Measurements from ENCODE around the gene DLD. TPM values are rescaled to one million over a fixed set of nuclear protein-coding genes. Genes with fewer than 3 reads are reported as not detected.

Gene DLD
- total and polyA plus RNA-seq, 2 experiments from 2014 or later, result 84.9 to 129 TPM

DNA sequence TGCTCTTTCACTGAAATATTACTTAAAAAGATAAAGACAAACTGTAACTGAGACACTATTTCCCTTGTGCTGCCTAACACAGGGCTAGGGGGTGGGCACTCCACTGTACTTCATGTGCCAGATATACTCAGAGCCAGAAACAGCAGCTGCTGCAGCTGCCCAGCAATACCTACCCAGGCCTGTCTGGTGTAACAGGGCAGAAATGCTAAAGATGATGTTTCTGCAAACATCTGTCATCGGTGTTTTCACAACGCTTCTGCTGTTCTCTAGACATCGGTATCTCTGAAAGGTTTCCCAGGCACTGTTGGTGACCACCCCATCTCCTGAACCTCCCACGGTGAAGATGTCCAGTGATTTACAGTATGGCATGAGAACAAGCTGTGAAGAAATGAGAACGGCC, 69.3 kb downstream of the DLD start:
- Histone ChIP-seq H3K9me2 (replicated peaks; ENCODE audit: insufficient read depth) (no peaks in the 10 kb centered on the region), H4K20me1 (ENCODE audit: insufficient read depth, poor library complexity, severe bottlenecking) (no peaks in the 10 kb centered on the region), H3K36me3 (replicated peaks; ENCODE audit: insufficient read depth, low read depth) (peaks cover 5% of the 10 kb centered on the region), H3K79me2 (peaks cover 19% of the 10 kb centered on the region), H3K4me3 (no peak overlapping the region), H3K9me3 (ENCODE audit: low read depth) (no peaks in the 10 kb centered on the region), H2AFZ (no peak overlapping the region), H3K4me1 (ENCODE audit: insufficient read depth) (no peaks in the 10 kb centered on the region), H3K4me2 (no peak overlapping the region), H3K27ac (peak overlapping the region; percentile 40), H3K27me3 (no peaks in the 10 kb centered on the region)
- DNase-seq (ENCODE audit: low spot score), result no peak
- TF ChIP-seq EZH2 (IDR thresholded peaks at IDR 0.05; ENCODE audit: borderline replicate concordance) (no peak), EZH2phosphoT487 (IDR thresholded peaks at IDR 0.05; ENCODE audit: low read depth, severe bottlenecking, unreplicated experiment) (no peak)
- TF ChIP-seq, protein P1, sequence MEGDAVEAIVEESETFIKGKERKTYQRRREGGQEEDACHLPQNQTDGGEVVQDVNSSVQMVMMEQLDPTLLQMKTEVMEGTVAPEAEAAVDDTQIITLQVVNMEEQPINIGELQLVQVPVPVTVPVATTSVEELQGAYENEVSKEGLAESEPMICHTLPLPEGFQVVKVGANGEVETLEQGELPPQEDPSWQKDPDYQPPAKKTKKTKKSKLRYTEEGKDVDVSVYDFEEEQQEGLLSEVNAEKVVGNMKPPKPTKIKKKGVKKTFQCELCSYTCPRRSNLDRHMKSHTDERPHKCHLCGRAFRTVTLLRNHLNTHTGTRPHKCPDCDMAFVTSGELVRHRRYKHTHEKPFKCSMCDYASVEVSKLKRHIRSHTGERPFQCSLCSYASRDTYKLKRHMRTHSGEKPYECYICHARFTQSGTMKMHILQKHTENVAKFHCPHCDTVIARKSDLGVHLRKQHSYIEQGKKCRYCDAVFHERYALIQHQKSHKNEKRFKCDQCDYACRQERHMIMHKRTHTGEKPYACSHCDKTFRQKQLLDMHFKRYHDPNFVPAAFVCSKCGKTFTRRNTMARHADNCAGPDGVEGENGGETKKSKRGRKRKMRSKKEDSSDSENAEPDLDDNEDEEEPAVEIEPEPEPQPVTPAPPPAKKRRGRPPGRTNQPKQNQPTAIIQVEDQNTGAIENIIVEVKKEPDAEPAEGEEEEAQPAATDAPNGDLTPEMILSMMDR (IDR thresholded peaks at IDR 0.05; ENCODE audit: poor library complexity), result no peak
- WGBS (ENCODE audit: low lambda C conversion rate, missing lambda C conversion rate), result 93% methylated on average over 5 of the region's 5 CpGs

DNA sequence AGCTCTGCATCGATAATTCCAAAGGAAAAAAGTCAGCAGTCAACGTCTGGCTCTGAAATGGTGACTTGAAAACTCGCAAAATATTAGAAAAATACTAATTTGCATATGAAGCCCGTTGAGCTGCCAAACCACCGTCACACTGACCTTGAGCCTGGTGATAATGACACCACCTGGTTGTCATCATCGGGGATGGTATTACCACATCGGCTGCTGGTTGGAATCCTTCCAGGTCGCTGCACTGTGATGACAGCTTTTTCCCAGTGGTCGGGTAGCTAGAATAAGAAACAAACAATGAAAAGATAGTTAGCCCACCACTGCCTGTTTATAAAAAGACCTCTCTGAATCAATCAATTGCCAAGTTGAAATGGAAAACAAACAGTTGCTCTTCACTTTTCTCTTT, 70.4 kb downstream of the DLD start:
- Histone ChIP-seq H3K4me1 (ENCODE audit: insufficient read depth) (no peaks in the 10 kb centered on the region), H3K27ac (peak overlapping the region; percentile 49), H4K20me1 (ENCODE audit: insufficient read depth, poor library complexity, severe bottlenecking) (no peaks in the 10 kb centered on the region), H3K27me3 (no peaks in the 10 kb centered on the region), H2AFZ (no peak overlapping the region), H3K9me3 (ENCODE audit: low read depth) (no peaks in the 10 kb centered on the region), H3K36me3 (replicated peaks; ENCODE audit: insufficient read depth, low read depth) (peaks cover 5% of the 10 kb centered on the region), H3K9me2 (replicated peaks; ENCODE audit: insufficient read depth) (no peaks in the 10 kb centered on the region), H3K4me3 (no peak overlapping the region), H3K79me2 (peaks cover 23% of the 10 kb centered on the region), H3K4me2 (no peak overlapping the region)
- no peak for DNase-seq (ENCODE audit: low spot score)
- WGBS (ENCODE audit: low lambda C conversion rate, missing lambda C conversion rate), result 74% methylated on average over 9 of the region's 9 CpGs
- TF ChIP-seq EZH2 (IDR thresholded peaks at IDR 0.05; ENCODE audit: borderline replicate concordance) (no peak), EZH2phosphoT487 (IDR thresholded peaks at IDR 0.05; ENCODE audit: low read depth, severe bottlenecking, unreplicated experiment) (no peak)
- TF ChIP-seq, protein P1 (IDR thresholded peaks at IDR 0.05; ENCODE audit: poor library complexity), result no peak

DNA sequence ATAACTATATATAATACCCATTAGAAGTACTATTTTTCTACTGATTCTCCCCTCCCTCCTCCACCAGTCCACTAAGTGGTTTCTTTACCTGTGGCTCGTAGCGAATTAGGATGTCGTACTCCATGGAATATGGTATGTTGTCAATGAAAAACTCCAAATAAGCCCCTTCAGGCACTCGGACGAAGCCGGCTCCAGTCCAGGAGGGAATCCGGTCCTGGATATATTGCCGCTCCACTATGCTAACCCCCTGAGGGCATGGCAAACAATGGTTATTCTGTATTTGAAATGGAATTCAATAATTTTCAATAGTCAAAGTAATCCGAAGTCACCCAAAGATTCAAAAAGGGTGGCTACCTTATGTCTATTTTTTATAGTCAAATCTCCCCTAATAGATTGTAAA, 71.8 kb downstream of the DLD start:
- peaks cover 4% of the 10 kb centered on the region for H4K20me1 ChIP-seq (ENCODE audit: insufficient read depth, poor library complexity, severe bottlenecking)
- DNase-seq (ENCODE audit: low spot score), result no peak
- H3K36me3 ChIP-seq (replicated peaks; ENCODE audit: insufficient read depth, low read depth), result peaks cover 5% of the 10 kb centered on the region
- no peak overlapping the region for H3K27ac ChIP-seq
- H3K9me2 ChIP-seq (replicated peaks; ENCODE audit: insufficient read depth), result no peaks in the 10 kb centered on the region
- no peak overlapping the region for H3K4me3 ChIP-seq
- H3K27me3 ChIP-seq, result no peaks in the 10 kb centered on the region
- H2AFZ ChIP-seq, result no peak overlapping the region
- no peak for TF ChIP-seq EZH2 (IDR thresholded peaks at IDR 0.05; ENCODE audit: borderline replicate concordance)
- TF ChIP-seq, protein P1 (IDR thresholded peaks at IDR 0.05; ENCODE audit: poor library complexity), result no peak
- TF ChIP-seq EZH2phosphoT487 (IDR thresholded peaks at IDR 0.05; ENCODE audit: low read depth, severe bottlenecking, unreplicated experiment), result no peak
- no peak overlapping the region for H3K4me2 ChIP-seq
- H3K9me3 ChIP-seq (ENCODE audit: low read depth), result no peaks in the 10 kb centered on the region
- 99% methylated on average over 9 of the region's 9 CpGs for WGBS (ENCODE audit: low lambda C conversion rate, missing lambda C conversion rate)
- H3K79me2 ChIP-seq, result peaks cover 25% of the 10 kb centered on the region
- no peaks in the 10 kb centered on the region for H3K4me1 ChIP-seq (ENCODE audit: insufficient read depth)

DNA sequence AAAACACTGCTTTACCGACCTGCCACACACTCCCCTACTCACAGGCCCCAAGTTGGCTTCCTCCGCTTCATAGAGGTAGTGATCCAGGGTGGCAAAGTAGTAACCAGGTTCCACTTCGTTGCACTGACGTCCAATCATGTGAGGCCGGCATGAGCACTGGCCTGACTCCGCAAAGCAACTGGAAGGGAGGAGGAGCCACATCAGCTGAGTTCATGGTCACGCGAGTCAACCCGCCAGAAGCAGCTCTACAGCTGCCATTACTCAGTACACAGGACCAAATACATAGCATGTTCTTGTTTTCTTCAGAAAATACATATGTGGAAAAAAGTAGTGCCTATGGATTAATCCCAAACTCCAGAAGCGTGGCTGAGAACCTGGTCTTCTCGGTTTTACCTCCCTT, 73.5 kb downstream of the DLD start:
- peaks cover 4% of the 10 kb centered on the region for H4K20me1 ChIP-seq (ENCODE audit: insufficient read depth, poor library complexity, severe bottlenecking)
- peaks cover 8% of the 10 kb centered on the region for H3K36me3 ChIP-seq (replicated peaks; ENCODE audit: insufficient read depth, low read depth)
- 97% methylated on average over 11 of the region's 11 CpGs for WGBS (ENCODE audit: low lambda C conversion rate, missing lambda C conversion rate)

More for the DNA sequence above, 73.5 kb downstream of the DLD start:
- H3K9me3 ChIP-seq (ENCODE audit: low read depth), result no peaks in the 10 kb centered on the region
- TF ChIP-seq, protein P1 (IDR thresholded peaks at IDR 0.05; ENCODE audit: poor library complexity), result no peak
- no peak for TF ChIP-seq EZH2phosphoT487 (IDR thresholded peaks at IDR 0.05; ENCODE audit: low read depth, severe bottlenecking, unreplicated experiment)
- no peak for TF ChIP-seq EZH2 (IDR thresholded peaks at IDR 0.05; ENCODE audit: borderline replicate concordance)
- H3K9me2 ChIP-seq (replicated peaks; ENCODE audit: insufficient read depth), result no peaks in the 10 kb centered on the region
- no peak overlapping the region for H3K4me2 ChIP-seq
- no peak overlapping the region for H2AFZ ChIP-seq
- H3K4me1 ChIP-seq (ENCODE audit: insufficient read depth), result no peaks in the 10 kb centered on the region
- no peak for DNase-seq (ENCODE audit: low spot score)
- no peak overlapping the region for H3K4me3 ChIP-seq
- H3K27ac ChIP-seq, result no peak overlapping the region
- peaks cover 35% of the 10 kb centered on the region for H3K79me2 ChIP-seq
- H3K27me3 ChIP-seq, result no peaks in the 10 kb centered on the region
